ENCODE data around the gene PPP1R37.

DNA sequence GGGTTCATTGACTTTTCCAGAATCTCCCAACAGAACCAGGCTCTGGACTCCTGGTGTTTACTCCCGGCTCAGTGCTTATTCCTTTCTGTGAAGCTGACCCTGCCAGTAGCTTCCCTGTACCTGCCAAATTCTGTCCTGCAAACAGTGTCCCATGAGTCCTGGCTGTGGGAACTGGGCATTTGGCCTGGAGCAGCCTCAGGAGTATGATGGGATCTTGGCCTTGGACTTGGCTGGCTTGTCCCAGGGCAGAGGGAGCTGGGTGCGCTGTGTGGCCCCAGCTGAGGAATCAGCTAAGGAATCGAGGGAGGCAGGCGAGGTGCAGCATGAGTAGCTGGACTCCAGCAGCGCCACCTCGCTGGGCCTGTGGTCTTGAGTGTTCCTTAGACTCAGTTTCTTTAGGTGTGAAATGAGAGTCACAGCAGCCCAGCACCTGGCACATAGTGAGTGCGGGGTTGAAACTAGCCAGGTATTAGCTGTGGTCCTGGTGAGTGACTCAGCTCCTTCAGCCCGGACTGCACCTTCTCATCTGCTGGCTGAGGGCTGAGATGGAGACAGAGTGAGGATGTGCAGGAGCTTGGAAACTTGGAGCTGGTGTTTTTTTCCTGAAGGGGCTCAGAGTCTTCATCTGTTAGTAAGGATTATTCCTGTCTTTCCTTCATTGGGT is 43.8 kb upstream of the PPP1R37 start:
- no peak for TF ChIP-seq POLR2A (IDR thresholded peaks at IDR 0.05; ENCODE audit: low read depth, low read length)
- no peak for TF ChIP-seq POLR2AphosphoS5 (IDR thresholded peaks at IDR 0.05; ENCODE audit: low read depth, low read length)
- no peak for TF ChIP-seq TAF1 (IDR thresholded peaks at IDR 0.05; ENCODE audit: low read depth, low read length)
